ENCODE data around the gene YTHDF1. TPM values are rescaled to one million over a fixed set of nuclear protein-coding genes. Genes with fewer than 3 reads are reported as not detected.

The YTHDF1 gene
- total and polyA plus RNA-seq, 2 donors (not counting 1 experiment from before 2014, with no cell fraction given) = 16.3 to 25.9 TPM

GRCh38 chr20:63233924-63234323 lies 18.0 kb upstream of the YTHDF1 start:
- Histone ChIP-seq H3K4me1 (ENCODE audit: control insufficient read depth, extremely low read depth, insufficient read depth, low read length) (peaks cover 14% of the 10 kb centered on the region), H3K4me2 (ENCODE audit: extremely low read depth, insufficient read depth, low read length) (no peak overlapping the region), H3K9ac (ENCODE audit: insufficient read depth, low read length) (no peak overlapping the region), H3K4me3 (replicated peaks in 1 of 4; ENCODE audit: control extremely low read depth in 1 of 4, insufficient read depth in 1 of 4, low read depth in 3 of 4, low read length in 4 of 4) (no peak overlapping the region), H2AFZ (ENCODE audit: low read length) (no peak overlapping the region), H3K79me2 (ENCODE audit: control insufficient read depth, insufficient read depth, low read length) (no peaks in the 10 kb centered on the region), H3K27me3 (ENCODE audit: control insufficient read depth, insufficient read depth, low read length) (peaks cover 4% of the 10 kb centered on the region), H3K9me3 (ENCODE audit: control insufficient read depth, insufficient read depth, low read depth, low read length) (no peaks in the 10 kb centered on the region), H3K27ac (ENCODE audit: insufficient read depth, low read length) (no peak overlapping the region), H3K36me3 (ENCODE audit: control insufficient read depth, insufficient read depth, low read length) (no peaks in the 10 kb centered on the region), H4K20me1 (ENCODE audit: control insufficient read depth, extremely low read depth, insufficient read depth, low read length) (no peaks in the 10 kb centered on the region)
- DNase-seq (ENCODE audit: low read depth in 2 of 2) = no peak
- no peak for TF ChIP-seq CTCF (conservative IDR thresholded peaks at IDR 0.05 in 1 of 2, IDR thresholded peaks at IDR 0.05 in 1 of 2; ENCODE audit: low read depth in 1 of 2, low read length in 2 of 2)
- no peak for TF ChIP-seq EZH2 (IDR thresholded peaks at IDR 0.05; ENCODE audit: low read length, missing control alignments)

DNA sequence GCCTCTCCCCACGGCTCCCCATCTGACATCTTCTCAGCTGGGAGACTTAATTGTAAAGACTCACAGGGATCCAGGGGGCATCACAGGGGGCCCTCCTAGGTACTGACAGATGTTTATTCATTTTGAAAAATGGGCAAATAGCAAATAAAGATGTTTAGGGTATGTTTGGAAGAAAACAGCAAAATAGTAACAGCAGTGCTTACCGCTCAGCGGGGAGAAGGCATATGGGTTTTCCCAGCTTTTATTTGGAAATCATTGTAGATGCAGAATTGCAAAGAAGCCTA lies 17.1 kb upstream of the YTHDF1 start:
- Histone ChIP-seq H3K79me2 (ENCODE audit: control insufficient read depth, insufficient read depth, low read length) (no peaks in the 10 kb centered on the region), H3K9me3 (ENCODE audit: control insufficient read depth, insufficient read depth, low read depth, low read length) (no peaks in the 10 kb centered on the region), H3K4me2 (ENCODE audit: extremely low read depth, insufficient read depth, low read length) (no peak overlapping the region), H3K27me3 (ENCODE audit: control insufficient read depth, insufficient read depth, low read length) (peaks cover 7% of the 10 kb centered on the region), H4K20me1 (ENCODE audit: control insufficient read depth, extremely low read depth, insufficient read depth, low read length) (no peaks in the 10 kb centered on the region), H3K9ac (ENCODE audit: insufficient read depth, low read length) (peak overlapping the region; percentile 41), H3K4me3 (replicated peaks in 1 of 4; ENCODE audit: control extremely low read depth in 1 of 4, insufficient read depth in 1 of 4, low read depth in 3 of 4, low read length in 4 of 4) (no peak overlapping the region), H3K36me3 (ENCODE audit: control insufficient read depth, insufficient read depth, low read length) (no peaks in the 10 kb centered on the region), H3K27ac (ENCODE audit: insufficient read depth, low read length) (peak overlapping the region; percentile 45), H2AFZ (ENCODE audit: low read length) (no peak overlapping the region), H3K4me1 (ENCODE audit: control insufficient read depth, extremely low read depth, insufficient read depth, low read length) (peaks cover 14% of the 10 kb centered on the region)
- DNase-seq (ENCODE audit: low read depth in 2 of 2) = peak in 1 of 2 donors; percentile 14
- TF ChIP-seq EZH2 (IDR thresholded peaks at IDR 0.05; ENCODE audit: low read length, missing control alignments) = no peak

DNA sequence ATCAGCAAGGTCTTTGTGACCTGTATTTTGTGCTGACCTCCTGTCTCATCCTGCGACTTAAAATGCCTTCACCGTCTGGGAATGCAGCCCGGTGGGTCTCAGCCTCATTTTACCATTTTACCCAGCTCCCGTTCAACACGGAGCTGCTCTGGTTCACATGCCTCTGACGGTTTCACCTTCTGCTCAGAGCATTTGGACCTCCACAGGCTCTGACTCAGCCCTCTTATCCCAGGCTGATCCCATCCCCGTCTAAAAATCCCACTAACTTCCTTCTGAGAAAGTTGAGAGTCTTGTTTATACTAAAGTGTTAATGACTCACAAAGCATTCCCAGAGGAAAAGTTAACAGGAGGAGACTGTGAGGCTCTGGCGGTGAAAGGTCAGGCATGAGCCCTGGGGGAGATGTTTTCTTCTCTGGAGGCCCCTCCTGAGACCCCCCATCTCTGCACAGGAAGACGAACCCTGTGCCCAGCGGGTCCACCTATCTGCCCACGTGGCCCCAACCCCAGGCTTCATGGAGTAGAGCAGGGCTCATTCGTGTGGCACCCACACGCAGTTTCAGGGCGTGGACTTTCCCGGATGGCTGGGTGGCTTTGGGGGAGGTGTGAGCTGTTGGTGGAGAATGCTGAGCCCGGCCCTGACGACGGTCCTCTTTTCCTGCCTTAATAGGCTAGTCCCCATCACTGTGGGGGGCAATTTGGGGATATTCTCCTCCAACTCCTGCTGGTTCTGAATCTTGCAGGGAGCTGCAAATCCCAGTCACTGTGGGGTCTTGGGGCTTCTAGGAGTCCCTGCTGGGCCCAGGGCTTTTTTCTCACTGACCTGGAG lies 16.5 kb upstream of the YTHDF1 start:
- no peaks in the 10 kb centered on the region for H4K20me1 ChIP-seq (ENCODE audit: control insufficient read depth, extremely low read depth, insufficient read depth, low read length)
- H3K9me3 ChIP-seq (ENCODE audit: control insufficient read depth, insufficient read depth, low read depth, low read length) = no peaks in the 10 kb centered on the region
- no peak overlapping the region for H3K4me3 ChIP-seq (replicated peaks in 1 of 4; ENCODE audit: control extremely low read depth in 1 of 4, insufficient read depth in 1 of 4, low read depth in 3 of 4, low read length in 4 of 4)
- peak overlapping the region; percentile 52 for H3K4me2 ChIP-seq (ENCODE audit: extremely low read depth, insufficient read depth, low read length)
- no peak overlapping the region for H2AFZ ChIP-seq (ENCODE audit: low read length)
- H3K79me2 ChIP-seq (ENCODE audit: control insufficient read depth, insufficient read depth, low read length) = no peaks in the 10 kb centered on the region
- H3K27ac ChIP-seq (ENCODE audit: insufficient read depth, low read length) = peak overlapping the region; percentile 45
- TF ChIP-seq CTCF (conservative IDR thresholded peaks at IDR 0.05 in 1 of 2, IDR thresholded peaks at IDR 0.05 in 1 of 2; ENCODE audit: low read depth in 1 of 2, low read length in 2 of 2) = no peak
- TF ChIP-seq EZH2 (IDR thresholded peaks at IDR 0.05; ENCODE audit: low read length, missing control alignments) = no peak
- no peaks in the 10 kb centered on the region for H3K36me3 ChIP-seq (ENCODE audit: control insufficient read depth, insufficient read depth, low read length)
- peak overlapping the region; percentile 41 for H3K9ac ChIP-seq (ENCODE audit: insufficient read depth, low read length)
- peaks cover 7% of the 10 kb centered on the region for H3K27me3 ChIP-seq (ENCODE audit: control insufficient read depth, insufficient read depth, low read length)
- peaks cover 14% of the 10 kb centered on the region for H3K4me1 ChIP-seq (ENCODE audit: control insufficient read depth, extremely low read depth, insufficient read depth, low read length)
- DNase-seq (ENCODE audit: low read depth in 2 of 2) = peak; percentile 93 to 97

Measured in fibroblast of lung (primary cell).